HL-60 (cell line): ENCODE results near the gene APOE.

ENCODE experiments used
- DNase-seq, 2 experiments: peaks; one replicate each; pipeline ENCODE4 v3.0.0-alpha.2; 2010 to 2020; ENCODE audit warnings: low read depth in 1 of 2, low spot score in 1 of 2
- H3K27ac ChIP-seq: fragments of 250-450 bp; sonication (Bioruptor Pico); replicated peaks from 2 replicates; pipeline ENCODE4 v1.5.1; 2020; ENCODE audit warnings: mild to moderate bottlenecking, moderate library complexity
- H3K27me3 ChIP-seq: fragments of 250-450 bp; sonication (Bioruptor Pico); 2 replicates; pipeline ENCODE4 v1.5.1; 2021; ENCODE audit warnings: mild to moderate bottlenecking, moderate library complexity; ENCODE audit not compliant: insufficient read depth, poor library complexity, severe bottlenecking
- H3K4me3 ChIP-seq: replicated peaks from 2 replicates; pipeline ENCODE4 v1.5.1; 2011; ENCODE audit warnings: mild to moderate bottlenecking, control low read depth, low read length; ENCODE audit not compliant: insufficient read depth
- CTCF ChIP-seq: IDR thresholded peaks from one replicate; pipeline ENCODE4 v1.5.1; 2011; ENCODE audit warnings: low read length, control low read depth, inconsistent platforms; ENCODE audit not compliant: insufficient read depth
- GABPA ChIP-seq: IDR thresholded peaks from 2 replicates; pipeline ENCODE4 v1.6.1; 2012; ENCODE audit warnings: low read depth
- POLR2AphosphoS5 ChIP-seq: IDR thresholded peaks from 2 replicates; pipeline ENCODE4 v1.6.1; 2012; ENCODE audit warnings: low read depth
- REST ChIP-seq: IDR thresholded peaks from 2 replicates; pipeline ENCODE4 v1.6.1; 2012; ENCODE audit warnings: low read depth; ENCODE audit not compliant: insufficient replicate concordance
- SPI1 ChIP-seq: IDR thresholded peaks from 2 replicates; pipeline ENCODE4 v1.6.1; 2012; ENCODE audit warnings: low read depth, mild to moderate bottlenecking, borderline replicate concordance

The APOE gene

DNA sequence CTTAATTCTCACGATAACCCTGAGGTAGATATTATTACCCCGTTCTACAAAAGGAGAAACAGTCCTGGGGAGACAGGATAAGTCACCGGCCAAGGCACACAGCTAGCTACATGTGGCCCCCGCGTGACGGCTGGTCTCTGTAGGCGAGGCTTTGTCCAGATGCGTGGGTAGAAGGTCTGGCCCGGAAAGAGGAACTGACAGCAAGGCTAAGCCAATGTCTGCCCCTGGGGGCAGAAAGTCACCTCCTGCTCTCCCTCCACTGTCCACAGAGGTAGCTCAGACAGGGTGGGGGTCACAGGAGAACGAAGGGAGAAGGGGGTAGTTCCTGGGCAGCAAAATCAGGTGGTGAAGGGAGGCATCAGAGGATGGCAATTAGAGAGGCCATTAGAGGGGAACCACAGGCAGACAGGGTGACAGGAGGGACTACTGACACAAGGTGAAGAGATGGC is 38.2 kb downstream of the APOE start:
- DNase-seq = peak; percentile 67 to 85
- Histone ChIP-seq H3K4me3 (no peak overlapping the region), H3K27me3 (no peaks in the 10 kb centered on the region), H3K27ac (peak overlapping the region; percentile 50)
- no peak for TF ChIP-seq GABPA
- TF ChIP-seq SPI1 = peak; percentile 97
- TF ChIP-seq REST = no peak
- peak; percentile 71; the same call in 1 of the 2 replicates for TF ChIP-seq POLR2AphosphoS5

GRCh38 chr19:44947041-44947581 is 41.5 kb downstream of the APOE start:
- no peaks in the 10 kb centered on the region for H3K27me3 ChIP-seq
- TF ChIP-seq GABPA = peak; percentile 53; the same call in 1 of the 2 replicates
- TF ChIP-seq CTCF = no peak
- peak; percentile 29; the same call in 1 of the 2 replicates for TF ChIP-seq POLR2AphosphoS5
- no peak for TF ChIP-seq REST
- no peak for TF ChIP-seq SPI1
- H3K27ac ChIP-seq = peak overlapping the region; percentile 88
- H3K4me3 ChIP-seq = no peak overlapping the region
- DNase-seq = peak; percentile 92 to 97

DNA sequence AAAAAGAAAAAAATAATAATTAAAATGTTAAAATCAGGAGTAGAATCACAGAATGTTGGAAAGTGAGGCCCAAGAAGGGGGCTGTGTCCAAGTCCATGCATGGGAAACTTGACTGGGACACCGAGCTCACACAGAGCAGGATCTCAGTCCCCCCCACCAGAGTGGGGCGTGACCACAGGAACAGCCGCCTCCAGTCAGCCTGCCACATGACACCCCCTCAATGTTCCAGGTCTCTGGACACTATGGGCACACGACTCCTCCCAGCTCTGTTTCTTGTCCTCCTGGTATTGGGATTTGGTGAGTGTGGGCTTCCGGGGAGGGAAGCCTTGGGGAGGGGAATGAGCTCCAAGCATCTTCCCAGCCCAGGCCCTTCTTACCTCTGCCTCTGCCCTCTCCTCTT is 42.6 kb downstream of the APOE start:
- Histone ChIP-seq H3K27me3 (no peaks in the 10 kb centered on the region), H3K4me3 (no peak overlapping the region), H3K27ac (no peak overlapping the region; the same call in 1 of the 2 replicates)
- DNase-seq = no peak
- TF ChIP-seq REST (no peak), SPI1 (no peak), CTCF (no peak), GABPA (no peak)
